Fibroblast of lung (primary cell): ENCODE results near the gene ZNF681. TPM values are rescaled to one million over a fixed set of nuclear protein-coding genes. Genes with fewer than 3 reads are reported as not detected.

Experiments
- DNase-seq, 2 donors: peaks; one replicate each; pipeline versions ENCODE4 v3.0.0 to v3.0.0-alpha.2; 2010; ENCODE audit warnings: low read depth in 2 of 2
- H2AFZ ChIP-seq: 2 replicates; pipeline ENCODE4 v1.5.1; 2012; ENCODE audit warnings: low read length, control low read depth, inconsistent platforms
- H3K27ac ChIP-seq: 2 replicates; pipeline ENCODE4 v1.5.1; 2011; ENCODE audit warnings: low read length, control low read depth; ENCODE audit not compliant: insufficient read depth
- H3K27me3 ChIP-seq: 2 replicates; pipeline ENCODE4 v1.5.1; 2011; ENCODE audit warnings: mild to moderate bottlenecking, low read length; ENCODE audit not compliant: control insufficient read depth, insufficient read depth
- H3K36me3 ChIP-seq: 2 replicates; pipeline ENCODE4 v1.5.1; 2011; ENCODE audit warnings: low read length; ENCODE audit not compliant: control insufficient read depth, insufficient read depth
- H3K4me1 ChIP-seq: 2 replicates; pipeline ENCODE4 v1.5.1; 2011; ENCODE audit warnings: low read length; ENCODE audit not compliant: control insufficient read depth, insufficient read depth; ENCODE audit errors: extremely low read depth
- H3K4me2 ChIP-seq: 2 replicates; pipeline ENCODE4 v1.5.1; 2011; ENCODE audit warnings: low read length, control low read depth; ENCODE audit not compliant: insufficient read depth; ENCODE audit errors: extremely low read depth
- H3K4me3 ChIP-seq, 4 experiments: fragments of 200-600 bp in 1 of 4; sonication (generic) in 1 of 4; replicated peaks in 1 of 4; 2 replicates each; pipeline ENCODE4 v1.5.1; 2011 to 2016; ENCODE audit warnings: low read length in 4 of 4, low read depth in 3 of 4, mild to moderate bottlenecking in 3 of 4, control low read depth in 2 of 4, inconsistent platforms in 1 of 4, mixed read lengths in 1 of 4; ENCODE audit not compliant: insufficient read depth in 1 of 4; ENCODE audit errors: control extremely low read depth in 1 of 4
- H3K79me2 ChIP-seq: 2 replicates; pipeline ENCODE4 v1.5.1; 2012; ENCODE audit warnings: mild to moderate bottlenecking, low read length, inconsistent platforms; ENCODE audit not compliant: control insufficient read depth, insufficient read depth
- H3K9ac ChIP-seq: 2 replicates; pipeline ENCODE4 v1.5.1; 2011; ENCODE audit warnings: mild to moderate bottlenecking, low read length, control low read depth; ENCODE audit not compliant: insufficient read depth
- H3K9me3 ChIP-seq: 2 replicates; pipeline ENCODE4 v1.5.1; 2012; ENCODE audit warnings: low read depth, low read length; ENCODE audit not compliant: control insufficient read depth, insufficient read depth
- H4K20me1 ChIP-seq: 2 replicates; pipeline ENCODE4 v1.5.1; 2011; ENCODE audit warnings: low read length; ENCODE audit not compliant: control insufficient read depth, insufficient read depth; ENCODE audit errors: extremely low read depth
- EZH2 ChIP-seq: IDR thresholded peaks from 2 replicates; pipeline ENCODE4 v1.5.1; 2012; ENCODE audit warnings: low read length, control low read depth, mild to moderate bottlenecking; ENCODE audit errors: missing control alignments
- polyA plus RNA-seq, 2 donors: library from polyadenylated mRNA; depleted of rRNA in 1 of 2; stranded (reverse) in 1 of 2; unstranded in 1 of 2; fragments of >200 nt; gene quantifications; 2 replicates each; pipeline ENCODE4 v1.2.1, GENCODE V29; 2011 to 2012; ENCODE audit warnings: missing spikeins in 1 of 2
- total RNA-seq: library from RNA; depleted of rRNA; stranded (reverse); fragments of >200 nt; gene quantifications from 2 replicates; pipeline ENCODE4 v1.2.1, GENCODE V29; 2014
- TF ChIP-seq, protein P1 (sequence below), 2 donors: IDR thresholded peaks in 1 of 2; conservative IDR thresholded peaks in 1 of 2; 1 replicate in 1 of 2; 2 replicates in 1 of 2; pipeline ENCODE4 v1.5.1; 2011 to 2012; ENCODE audit warnings: low read length in 2 of 2, control low read depth in 1 of 2, inconsistent platforms in 1 of 2, low read depth in 1 of 2, mild to moderate bottlenecking in 1 of 2

ZNF681 gene
- total and polyA plus RNA-seq, 2 donors (not counting 1 experiment from before 2014, with no cell fraction given): 0.43 to 0.66 TPM

DNA sequence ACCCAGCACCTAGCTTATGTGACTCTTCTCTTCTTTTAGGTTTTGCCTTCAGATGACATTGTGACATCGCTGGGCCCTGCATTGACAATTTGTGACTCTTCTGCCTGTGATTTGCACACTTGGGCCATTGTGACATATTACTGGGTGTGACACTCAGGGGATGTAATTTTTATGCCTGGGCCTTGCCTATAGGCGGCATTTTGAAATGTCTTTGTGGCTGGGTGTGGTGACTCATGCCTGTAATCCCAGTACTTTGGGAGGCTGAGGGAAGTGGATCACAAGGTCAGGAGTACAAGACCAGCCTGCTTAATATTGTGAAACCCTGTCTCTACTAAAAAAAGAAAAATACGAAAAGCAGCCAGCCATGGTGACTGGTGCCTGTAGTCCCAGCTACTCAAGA lies 28.4 kb upstream of the ZNF681 start:
- Histone ChIP-seq H3K27ac (no peak overlapping the region), H3K27me3 (no peaks in the 10 kb centered on the region), H3K36me3 (no peaks in the 10 kb centered on the region), H2AFZ (no peak overlapping the region), H3K4me3 (no peak overlapping the region), H3K4me1 (no peaks in the 10 kb centered on the region), H3K79me2 (no peaks in the 10 kb centered on the region), H4K20me1 (no peaks in the 10 kb centered on the region), H3K4me2 (no peak overlapping the region), H3K9me3 (no peaks in the 10 kb centered on the region), H3K9ac (no peak overlapping the region)
- peak; percentile 10 to 26 for DNase-seq
- TF ChIP-seq, protein P1, sequence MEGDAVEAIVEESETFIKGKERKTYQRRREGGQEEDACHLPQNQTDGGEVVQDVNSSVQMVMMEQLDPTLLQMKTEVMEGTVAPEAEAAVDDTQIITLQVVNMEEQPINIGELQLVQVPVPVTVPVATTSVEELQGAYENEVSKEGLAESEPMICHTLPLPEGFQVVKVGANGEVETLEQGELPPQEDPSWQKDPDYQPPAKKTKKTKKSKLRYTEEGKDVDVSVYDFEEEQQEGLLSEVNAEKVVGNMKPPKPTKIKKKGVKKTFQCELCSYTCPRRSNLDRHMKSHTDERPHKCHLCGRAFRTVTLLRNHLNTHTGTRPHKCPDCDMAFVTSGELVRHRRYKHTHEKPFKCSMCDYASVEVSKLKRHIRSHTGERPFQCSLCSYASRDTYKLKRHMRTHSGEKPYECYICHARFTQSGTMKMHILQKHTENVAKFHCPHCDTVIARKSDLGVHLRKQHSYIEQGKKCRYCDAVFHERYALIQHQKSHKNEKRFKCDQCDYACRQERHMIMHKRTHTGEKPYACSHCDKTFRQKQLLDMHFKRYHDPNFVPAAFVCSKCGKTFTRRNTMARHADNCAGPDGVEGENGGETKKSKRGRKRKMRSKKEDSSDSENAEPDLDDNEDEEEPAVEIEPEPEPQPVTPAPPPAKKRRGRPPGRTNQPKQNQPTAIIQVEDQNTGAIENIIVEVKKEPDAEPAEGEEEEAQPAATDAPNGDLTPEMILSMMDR (conservative IDR thresholded peaks at IDR 0.05 in 1 of 2, IDR thresholded peaks at IDR 0.05 in 1 of 2; ENCODE audit: low read depth in 1 of 2, low read length in 2 of 2): no peak
- no peak for TF ChIP-seq EZH2

DNA sequence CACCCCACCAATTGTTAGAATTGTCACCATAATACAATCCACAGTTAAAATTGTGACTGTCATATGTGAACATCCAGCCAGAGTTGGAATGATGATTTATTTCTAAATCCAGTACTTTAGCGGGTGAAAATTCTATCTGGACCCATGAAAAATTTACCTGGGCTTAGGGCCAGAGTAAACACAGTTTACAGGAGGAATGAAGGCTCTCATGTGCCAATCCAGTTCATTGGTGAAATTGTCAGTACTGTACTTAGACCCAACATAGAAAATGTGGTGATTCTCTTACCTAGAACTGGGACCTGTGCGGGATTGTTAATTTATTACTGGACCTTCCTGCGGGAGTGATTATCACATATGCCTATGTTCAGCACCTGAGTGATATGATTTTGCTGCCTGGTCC lies 27.3 kb upstream of the ZNF681 start:
- Histone ChIP-seq H3K36me3 (no peaks in the 10 kb centered on the region), H3K4me2 (no peak overlapping the region), H3K27ac (no peak overlapping the region), H3K9ac (no peak overlapping the region), H3K4me3 (no peak overlapping the region), H3K9me3 (no peaks in the 10 kb centered on the region), H3K27me3 (no peaks in the 10 kb centered on the region), H3K79me2 (no peaks in the 10 kb centered on the region), H2AFZ (no peak overlapping the region), H4K20me1 (no peaks in the 10 kb centered on the region), H3K4me1 (no peaks in the 10 kb centered on the region)
- TF ChIP-seq EZH2: no peak
- TF ChIP-seq, protein P1 (conservative IDR thresholded peaks at IDR 0.05 in 1 of 2, IDR thresholded peaks at IDR 0.05 in 1 of 2; ENCODE audit: low read depth in 1 of 2, low read length in 2 of 2): no peak
- DNase-seq: no peak

DNA sequence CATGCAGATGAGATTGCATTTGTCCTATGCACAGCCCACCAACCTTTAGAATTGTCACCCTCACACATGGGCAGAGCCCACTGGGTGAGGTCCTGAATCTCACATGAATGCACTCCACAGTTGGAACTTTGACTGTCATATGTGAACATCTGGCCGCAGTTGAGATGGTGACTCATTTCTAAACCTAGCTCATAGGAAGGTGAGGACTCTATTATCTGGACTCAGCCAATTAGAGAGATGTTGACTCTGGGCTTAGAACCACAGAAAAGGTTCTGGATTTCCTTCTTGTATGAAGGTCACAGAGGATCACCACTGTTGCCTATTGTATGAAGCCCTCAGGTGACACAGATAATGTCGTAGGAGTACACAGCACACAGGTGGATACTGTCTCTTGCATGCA lies 25.6 kb upstream of the ZNF681 start:
- H3K79me2 ChIP-seq: no peaks in the 10 kb centered on the region
- H3K4me3 ChIP-seq: no peak overlapping the region
- no peak for TF ChIP-seq EZH2
- TF ChIP-seq, protein P1 (conservative IDR thresholded peaks at IDR 0.05 in 1 of 2, IDR thresholded peaks at IDR 0.05 in 1 of 2; ENCODE audit: low read depth in 1 of 2, low read length in 2 of 2): no peak
- no peaks in the 10 kb centered on the region for H4K20me1 ChIP-seq
- no peaks in the 10 kb centered on the region for H3K9me3 ChIP-seq
- H3K4me1 ChIP-seq: no peaks in the 10 kb centered on the region
- H3K9ac ChIP-seq: no peak overlapping the region
- H2AFZ ChIP-seq: no peak overlapping the region
- no peak overlapping the region for H3K4me2 ChIP-seq
- no peaks in the 10 kb centered on the region for H3K36me3 ChIP-seq
- no peaks in the 10 kb centered on the region for H3K27me3 ChIP-seq
- H3K27ac ChIP-seq: no peak overlapping the region
- DNase-seq: no peak
